ENCODE measurements around the gene AK2. TPM values are rescaled to one million over a fixed set of nuclear protein-coding genes. Genes with fewer than 3 reads are reported as not detected.
"Not testable (repeated sequence)": the region's sequence is repeated elsewhere in the genome, so short reads cannot be mapped to it uniquely, and the experiment has no call there.

Gene AK2
- total and polyA plus RNA-seq, 2 donors (not counting 3 experiments of a cell fraction or from before 2014, with no cell fraction given) = 107 to 134 TPM

DNA sequence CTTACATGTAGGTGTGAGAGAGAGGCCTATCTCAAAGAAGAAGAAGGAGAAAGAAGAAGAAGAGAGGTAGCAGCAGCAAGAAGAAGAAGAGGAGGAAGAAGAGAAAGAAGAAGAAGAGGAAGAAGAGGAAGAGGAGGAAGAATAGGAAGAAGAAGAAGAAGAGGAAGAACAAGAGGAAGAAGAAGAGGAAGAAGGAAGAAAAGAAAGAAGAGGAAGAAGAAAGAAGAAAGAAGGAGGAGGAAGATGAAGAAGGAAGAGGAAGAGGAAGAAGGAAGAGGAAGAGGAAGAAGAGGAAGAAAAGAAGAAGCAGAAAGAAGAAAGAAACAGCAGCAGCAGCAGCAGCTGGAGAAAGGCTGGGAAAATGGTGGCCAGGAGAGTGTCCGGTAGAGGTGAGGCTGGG lies 33.9 kb upstream of the AK2 start:
- Histone ChIP-seq H3K9ac (replicated peaks; ENCODE audit: extremely low read depth, insufficient read depth, low read length) (no peak overlapping the region), H3K4me2 (ENCODE audit: insufficient read depth, low read length) (no peak overlapping the region), H3K79me2 (ENCODE audit: control insufficient read depth, insufficient read depth, low read length) (no peaks in the 10 kb centered on the region), H3K9me1 (replicated peaks; ENCODE audit: control insufficient read depth, extremely low read depth, insufficient read depth, low read length) (no peaks in the 10 kb centered on the region), H4K20me1 (replicated peaks; ENCODE audit: control insufficient read depth, extremely low read depth, insufficient read depth, low read length) (no peaks in the 10 kb centered on the region), H3K27me3 (ENCODE audit: control insufficient read depth in 2 of 2, insufficient read depth in 2 of 2, low read length in 2 of 2) (peaks cover 0 to 4% of the 10 kb centered on the region in 2 experiments), H3K4me3 (replicated peaks in 1 of 3; ENCODE audit: insufficient read depth in 1 of 3, low read depth in 1 of 3, low read length in 3 of 3) (no peak overlapping the region), H3K27ac (ENCODE audit: insufficient read depth, low read depth, low read length) (no peak overlapping the region), H3K4me1 (ENCODE audit: control insufficient read depth, extremely low read depth, insufficient read depth, low read length) (no peaks in the 10 kb centered on the region), H2AFZ (ENCODE audit: low read depth, low read length) (no peak overlapping the region), H3K36me3 (ENCODE audit: control insufficient read depth in 2 of 2, extremely low read depth in 1 of 2, insufficient read depth in 2 of 2, low read length in 2 of 2) (no peaks in the 10 kb centered on the region), H3K9me3 (replicated peaks; ENCODE audit: control insufficient read depth, insufficient read depth, low read length) (no peaks in the 10 kb centered on the region)
- intact Hi-C loops (cut with micrococcal nuclease) = no loop called here
- dilution Hi-C loops (cut with MboI; ENCODE audit: extremely low pct_ligation_motif_present, low sequenced_read_pairs) = no loop called here
- TF ChIP-seq MYC (IDR thresholded peaks at IDR 0.05; ENCODE audit: low read depth, low read length) (no peak), GATA2 (IDR thresholded peaks at IDR 0.05; ENCODE audit: insufficient read depth, insufficient read length, low read depth, low read length) (no peak), EZH2 (IDR thresholded peaks at IDR 0.05; ENCODE audit: borderline replicate concordance, low read depth, low read length, severe bottlenecking) (no peak), JUN (IDR thresholded peaks at IDR 0.05; ENCODE audit: borderline replicate concordance, insufficient read depth, insufficient read length, low read depth) (no peak), FOS (IDR thresholded peaks at IDR 0.05; ENCODE audit: borderline replicate concordance, insufficient read depth, low read length) (no peak), POLR2AphosphoS5 (IDR thresholded peaks at IDR 0.05; ENCODE audit: insufficient read depth, low read depth, low read length) (no peak), POLR2A (IDR thresholded peaks at IDR 0.05; ENCODE audit: low read depth, low read length) (no peak)
- TF ChIP-seq, protein P1, sequence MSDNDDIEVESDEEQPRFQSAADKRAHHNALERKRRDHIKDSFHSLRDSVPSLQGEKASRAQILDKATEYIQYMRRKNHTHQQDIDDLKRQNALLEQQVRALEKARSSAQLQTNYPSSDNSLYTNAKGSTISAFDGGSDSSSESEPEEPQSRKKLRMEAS (IDR thresholded peaks at IDR 0.05; ENCODE audit: insufficient read depth, insufficient read length) = no peak
- TF ChIP-seq, protein P2, sequence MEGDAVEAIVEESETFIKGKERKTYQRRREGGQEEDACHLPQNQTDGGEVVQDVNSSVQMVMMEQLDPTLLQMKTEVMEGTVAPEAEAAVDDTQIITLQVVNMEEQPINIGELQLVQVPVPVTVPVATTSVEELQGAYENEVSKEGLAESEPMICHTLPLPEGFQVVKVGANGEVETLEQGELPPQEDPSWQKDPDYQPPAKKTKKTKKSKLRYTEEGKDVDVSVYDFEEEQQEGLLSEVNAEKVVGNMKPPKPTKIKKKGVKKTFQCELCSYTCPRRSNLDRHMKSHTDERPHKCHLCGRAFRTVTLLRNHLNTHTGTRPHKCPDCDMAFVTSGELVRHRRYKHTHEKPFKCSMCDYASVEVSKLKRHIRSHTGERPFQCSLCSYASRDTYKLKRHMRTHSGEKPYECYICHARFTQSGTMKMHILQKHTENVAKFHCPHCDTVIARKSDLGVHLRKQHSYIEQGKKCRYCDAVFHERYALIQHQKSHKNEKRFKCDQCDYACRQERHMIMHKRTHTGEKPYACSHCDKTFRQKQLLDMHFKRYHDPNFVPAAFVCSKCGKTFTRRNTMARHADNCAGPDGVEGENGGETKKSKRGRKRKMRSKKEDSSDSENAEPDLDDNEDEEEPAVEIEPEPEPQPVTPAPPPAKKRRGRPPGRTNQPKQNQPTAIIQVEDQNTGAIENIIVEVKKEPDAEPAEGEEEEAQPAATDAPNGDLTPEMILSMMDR (IDR thresholded peaks at IDR 0.05; ENCODE audit: extremely low read depth in 1 of 2, insufficient read depth in 1 of 2, low read depth in 1 of 2, low read length in 2 of 2) = no peak
- ChIA-PET POLR2A (no interaction called here), CTCF (no interaction called here)
- FAIRE-seq = no peak
- no TSS peak for BruUV-seq (replicated peaks)
- DNase-seq (ENCODE audit: low read depth, low spot score) = no peak

DNA sequence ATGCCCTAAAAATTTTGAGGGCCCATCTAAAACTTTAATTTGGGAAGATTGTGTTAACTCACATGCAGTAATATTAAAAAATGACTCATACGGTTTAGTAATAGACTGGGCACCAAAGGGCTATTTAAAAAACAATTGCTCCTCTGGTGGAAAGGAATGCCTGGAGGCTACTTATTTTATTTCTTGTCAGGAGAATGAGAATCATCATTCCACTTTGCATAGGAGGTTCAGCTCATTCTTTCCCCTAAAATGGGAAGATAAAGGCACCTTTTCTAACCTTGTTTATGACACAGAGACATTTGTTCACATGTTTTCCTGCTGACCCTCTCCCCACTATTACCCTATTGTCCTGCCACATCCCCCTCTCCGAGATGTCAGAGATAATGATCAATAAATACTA lies 31.4 kb upstream of the AK2 start:
- dilution Hi-C loops (cut with MboI; ENCODE audit: extremely low pct_ligation_motif_present, low sequenced_read_pairs); CTCF ChIA-PET; H3K36me3 ChIP-seq (ENCODE audit: control insufficient read depth in 2 of 2, extremely low read depth in 1 of 2, insufficient read depth in 2 of 2, low read length in 2 of 2); H3K4me1 ChIP-seq (ENCODE audit: control insufficient read depth, extremely low read depth, insufficient read depth, low read length); FAIRE-seq; H3K9me3 ChIP-seq (replicated peaks; ENCODE audit: control insufficient read depth, insufficient read depth, low read length); H3K9me1 ChIP-seq (replicated peaks; ENCODE audit: control insufficient read depth, extremely low read depth, insufficient read depth, low read length); H3K79me2 ChIP-seq (ENCODE audit: control insufficient read depth, insufficient read depth, low read length); H2AFZ ChIP-seq (ENCODE audit: low read depth, low read length); POLR2A ChIA-PET; H3K4me2 ChIP-seq (ENCODE audit: insufficient read depth, low read length); H3K4me3 ChIP-seq (replicated peaks in 1 of 3; ENCODE audit: insufficient read depth in 1 of 3, low read depth in 1 of 3, low read length in 3 of 3); H3K9ac ChIP-seq (replicated peaks; ENCODE audit: extremely low read depth, insufficient read depth, low read length); BruUV-seq (replicated peaks); intact Hi-C loops (cut with micrococcal nuclease); H3K27ac ChIP-seq (ENCODE audit: insufficient read depth, low read depth, low read length); DNase-seq (ENCODE audit: low read depth, low spot score); H4K20me1 ChIP-seq (replicated peaks; ENCODE audit: control insufficient read depth, extremely low read depth, insufficient read depth, low read length); H3K27me3 ChIP-seq (ENCODE audit: control insufficient read depth in 2 of 2, insufficient read depth in 2 of 2, low read length in 2 of 2): not testable (repeated sequence)

DNA sequence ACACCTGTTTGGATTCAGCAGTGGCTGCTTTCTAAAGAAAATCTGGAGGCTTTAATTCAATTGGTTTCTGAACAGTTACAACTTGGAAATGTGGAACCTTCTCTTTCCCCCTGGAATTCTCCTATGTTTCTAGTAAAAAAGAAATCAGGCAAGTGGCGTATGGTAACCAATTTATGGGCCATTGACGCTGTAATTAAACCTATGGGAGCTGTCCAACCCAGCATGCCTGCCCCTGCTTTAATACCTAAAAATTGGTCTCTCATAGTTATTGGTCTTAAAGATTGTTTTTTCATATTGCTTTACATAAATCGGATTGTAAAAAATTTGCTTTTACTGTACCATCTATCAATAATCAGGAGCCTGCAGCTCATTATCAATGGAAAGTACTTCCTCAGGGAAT lies 29.8 kb upstream of the AK2 start:
- H3K79me2 ChIP-seq (ENCODE audit: control insufficient read depth, insufficient read depth, low read length); dilution Hi-C loops (cut with MboI; ENCODE audit: extremely low pct_ligation_motif_present, low sequenced_read_pairs); CTCF ChIA-PET; H2AFZ ChIP-seq (ENCODE audit: low read depth, low read length); H3K4me2 ChIP-seq (ENCODE audit: insufficient read depth, low read length); intact Hi-C loops (cut with micrococcal nuclease); H3K9me1 ChIP-seq (replicated peaks; ENCODE audit: control insufficient read depth, extremely low read depth, insufficient read depth, low read length); FAIRE-seq; H3K36me3 ChIP-seq (ENCODE audit: control insufficient read depth in 2 of 2, extremely low read depth in 1 of 2, insufficient read depth in 2 of 2, low read length in 2 of 2); POLR2A ChIA-PET; H3K9ac ChIP-seq (replicated peaks; ENCODE audit: extremely low read depth, insufficient read depth, low read length); H3K9me3 ChIP-seq (replicated peaks; ENCODE audit: control insufficient read depth, insufficient read depth, low read length); H3K4me3 ChIP-seq (replicated peaks in 1 of 3; ENCODE audit: insufficient read depth in 1 of 3, low read depth in 1 of 3, low read length in 3 of 3); DNase-seq (ENCODE audit: low read depth, low spot score); H3K27me3 ChIP-seq (ENCODE audit: control insufficient read depth in 2 of 2, insufficient read depth in 2 of 2, low read length in 2 of 2); H4K20me1 ChIP-seq (replicated peaks; ENCODE audit: control insufficient read depth, extremely low read depth, insufficient read depth, low read length); H3K27ac ChIP-seq (ENCODE audit: insufficient read depth, low read depth, low read length); BruUV-seq (replicated peaks); H3K4me1 ChIP-seq (ENCODE audit: control insufficient read depth, extremely low read depth, insufficient read depth, low read length): not testable (repeated sequence)
